Peyer's patch (tissue), 4 donors: Measurements from ENCODE around the gene MSI2.

Source experiments
- CTCF ChIP-seq, 6 experiments: fragments of 450-650 bp in 4 of 6; fragments of 200-600 bp in 2 of 6; sonication (generic) in 1 of 6; IDR thresholded peaks; one replicate each; pipeline ENCODE4 v1.5.1; 2017 to 2019; ENCODE audit warnings: antibody characterized with exemption in 6 of 6, mild to moderate bottlenecking in 3 of 6, moderate library complexity in 1 of 6
- POLR2A ChIP-seq, 2 donors: fragments of 450-650 bp; IDR thresholded peaks; one replicate each; pipeline ENCODE4 v1.5.1; 2017; ENCODE audit warnings: antibody characterized with exemption in 2 of 2, mild to moderate bottlenecking in 2 of 2, moderate library complexity in 2 of 2

- TF ChIP-seq CTCF (IDR thresholded peaks at IDR 0.05) (no peak), POLR2A (IDR thresholded peaks at IDR 0.05) (no peak)
Observed at GRCh38 chr17:57701124-57701523, 444.8 kb downstream of the MSI2 start.
